Tibial nerve (tissue), 4 donors: Measurements from ENCODE around the gene AP3M1. TPM values are rescaled to one million over a fixed set of nuclear protein-coding genes. Genes with fewer than 3 reads are reported as not detected.

Experiments
- DNase-seq, 2 donors: peaks; one replicate each; pipeline ENCODE4 v3.0.0-alpha.2; 2019; ENCODE audit warnings: low spot score in 2 of 2
- H3K27ac ChIP-seq, 4 donors: fragments of 200-600 bp; sonication (generic) in 3 of 4; one replicate each; pipeline ENCODE4 v1.5.1; 2017 to 2019; ENCODE audit warnings: mild to moderate bottlenecking in 1 of 4
- H3K27me3 ChIP-seq, 2 donors: fragments of 200-600 bp; sonication (generic) in 1 of 2; one replicate each; pipeline versions ENCODE4 v1.5.1 to v1.6.0; 2017 to 2019
- H3K36me3 ChIP-seq, 3 donors: fragments of 200-600 bp; sonication (generic); one replicate each; pipeline ENCODE4 v1.5.1; 2018 to 2019
- H3K4me1 ChIP-seq, 4 donors: fragments of 200-600 bp; sonication (generic) in 3 of 4; one replicate each; pipeline ENCODE4 v1.5.1; 2017 to 2019
- H3K4me3 ChIP-seq, 4 donors: fragments of 200-600 bp; sonication (generic) in 3 of 4; one replicate each; pipeline ENCODE4 v1.5.1; 2017 to 2019; ENCODE audit warnings: mild to moderate bottlenecking in 1 of 4, moderate library complexity in 1 of 4
- H3K9me3 ChIP-seq, 4 donors: fragments of 200-600 bp; sonication (generic) in 3 of 4; one replicate each; pipeline ENCODE4 v1.5.1; 2017 to 2019
- EP300 ChIP-seq, 2 donors: sonication (generic); formaldehyde crosslinking; IDR thresholded peaks; one replicate each; pipeline ENCODE4 v1.6.1; 2017; ENCODE audit warnings: antibody characterized with exemption in 2 of 2, mild to moderate bottlenecking in 1 of 2
- POLR2A ChIP-seq, 2 donors: fragments of 450-650 bp; IDR thresholded peaks; one replicate each; pipeline ENCODE4 v1.6.1; 2017; ENCODE audit warnings: antibody characterized with exemption in 2 of 2, mild to moderate bottlenecking in 2 of 2, moderate library complexity in 2 of 2
- WGBS, 2 donors: methylation state at CpG; one replicate each; pipeline ENCODE4 v1.1.5; 2018; 5-methylcytosine and 5-hydroxymethylcytosine counted together
- total RNA-seq, 4 donors: library from RNA; depleted of rRNA; stranded (reverse); fragments of >200 nt; gene quantifications; one replicate each; pipeline ENCODE4 v1.1.0, GENCODE V29; 2016
- TF ChIP-seq, protein P1 (sequence below), 5 experiments: fragments of 200-600 bp in 3 of 5; fragments of 450-650 bp in 2 of 5; sonication (generic) in 3 of 5; IDR thresholded peaks; one replicate each; pipeline ENCODE4 v1.5.1; 2016 to 2019; ENCODE audit warnings: antibody characterized with exemption in 5 of 5, mild to moderate bottlenecking in 3 of 5, moderate library complexity in 2 of 5

AP3M1 gene
- total RNA-seq, 4 donors from 2014 or later = 15.3 to 20.9 (median 16.9) TPM

DNA sequence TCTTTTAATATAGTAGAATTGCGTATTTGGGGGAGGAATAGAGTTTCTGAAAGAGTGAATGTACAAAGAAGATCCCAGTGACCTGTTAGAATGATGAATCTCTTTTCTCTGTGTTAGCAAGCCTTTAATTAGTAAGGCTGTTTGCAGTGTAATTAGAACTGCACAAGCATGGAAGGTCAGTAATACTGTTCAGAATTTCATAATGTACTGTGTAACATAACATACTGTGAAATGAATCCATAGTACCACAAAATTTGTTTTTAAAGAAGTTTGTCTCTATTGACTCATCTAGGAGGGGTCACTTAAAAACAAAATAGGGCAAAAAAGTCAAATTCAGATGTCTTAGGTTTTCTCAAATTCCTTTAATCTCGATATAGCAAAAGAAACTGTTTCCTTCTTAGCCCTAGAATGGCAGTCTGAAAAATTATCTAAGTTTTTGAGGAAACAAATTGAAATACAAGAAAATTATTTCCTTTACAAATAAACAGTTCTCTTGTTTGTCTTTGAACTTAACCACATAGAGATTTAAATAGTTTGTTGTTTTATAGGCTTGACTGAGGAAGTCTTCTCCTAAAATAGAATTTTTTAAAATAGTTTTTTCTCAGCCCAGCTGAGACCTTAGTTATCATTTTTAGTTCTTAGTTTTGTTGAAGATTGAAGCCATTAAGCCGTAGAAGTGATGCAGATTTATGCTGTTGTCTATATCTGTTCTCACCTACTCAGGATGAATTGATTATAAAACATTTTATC is 12.9 kb upstream of the AP3M1 start:
- Histone ChIP-seq H3K27me3 (no peaks in the 10 kb centered on the region), H3K36me3 (no peaks in the 10 kb centered on the region), H3K27ac (peak overlapping the region in 2 of 4 donors; percentile 19 to 66), H3K4me1 (peaks cover 0 to 18% (median 2%) of the 10 kb centered on the region in 4 donors), H3K4me3 (no peak overlapping the region), H3K9me3 (no peaks in the 10 kb centered on the region)
- no peak for DNase-seq
- TF ChIP-seq POLR2A (IDR thresholded peaks at IDR 0.05) (no peak), EP300 (IDR thresholded peaks at IDR 0.05) (no peak)
- TF ChIP-seq, protein P1, sequence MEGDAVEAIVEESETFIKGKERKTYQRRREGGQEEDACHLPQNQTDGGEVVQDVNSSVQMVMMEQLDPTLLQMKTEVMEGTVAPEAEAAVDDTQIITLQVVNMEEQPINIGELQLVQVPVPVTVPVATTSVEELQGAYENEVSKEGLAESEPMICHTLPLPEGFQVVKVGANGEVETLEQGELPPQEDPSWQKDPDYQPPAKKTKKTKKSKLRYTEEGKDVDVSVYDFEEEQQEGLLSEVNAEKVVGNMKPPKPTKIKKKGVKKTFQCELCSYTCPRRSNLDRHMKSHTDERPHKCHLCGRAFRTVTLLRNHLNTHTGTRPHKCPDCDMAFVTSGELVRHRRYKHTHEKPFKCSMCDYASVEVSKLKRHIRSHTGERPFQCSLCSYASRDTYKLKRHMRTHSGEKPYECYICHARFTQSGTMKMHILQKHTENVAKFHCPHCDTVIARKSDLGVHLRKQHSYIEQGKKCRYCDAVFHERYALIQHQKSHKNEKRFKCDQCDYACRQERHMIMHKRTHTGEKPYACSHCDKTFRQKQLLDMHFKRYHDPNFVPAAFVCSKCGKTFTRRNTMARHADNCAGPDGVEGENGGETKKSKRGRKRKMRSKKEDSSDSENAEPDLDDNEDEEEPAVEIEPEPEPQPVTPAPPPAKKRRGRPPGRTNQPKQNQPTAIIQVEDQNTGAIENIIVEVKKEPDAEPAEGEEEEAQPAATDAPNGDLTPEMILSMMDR (IDR thresholded peaks at IDR 0.05) = no peak
- 53% methylated on average over 3 of the region's 3 CpGs for WGBS, 2 donors

DNA sequence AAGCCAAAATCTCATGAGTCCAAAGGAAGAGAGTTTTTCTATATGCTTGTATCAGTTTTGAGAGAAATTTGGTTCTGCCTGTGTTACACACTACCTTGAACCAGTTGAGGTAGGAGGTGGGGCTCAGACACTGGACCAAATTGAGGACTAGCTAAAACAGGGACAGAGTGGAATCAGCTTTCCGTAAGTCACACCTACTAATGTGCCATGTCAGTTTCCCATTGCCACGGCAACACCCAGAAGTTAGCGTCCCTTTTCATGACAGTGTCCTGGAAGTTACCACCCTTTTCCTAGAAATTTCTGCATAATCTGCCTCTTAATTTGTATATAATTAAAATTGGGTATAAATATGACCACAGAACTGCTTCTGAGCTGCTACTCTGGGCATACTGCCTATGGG is 9.4 kb upstream of the AP3M1 start:
- 94 to 100% methylated on average over 3 of the region's 3 CpGs for WGBS, 2 donors
- Histone ChIP-seq H3K27me3 (no peaks in the 10 kb centered on the region), H3K27ac (no peak overlapping the region), H3K36me3 (no peaks in the 10 kb centered on the region), H3K4me3 (no peak overlapping the region), H3K4me1 (peaks cover 0 to 19% (median 2%) of the 10 kb centered on the region in 4 donors), H3K9me3 (no peaks in the 10 kb centered on the region)
- TF ChIP-seq EP300 (IDR thresholded peaks at IDR 0.05) = no peak
- no peak for DNase-seq

DNA sequence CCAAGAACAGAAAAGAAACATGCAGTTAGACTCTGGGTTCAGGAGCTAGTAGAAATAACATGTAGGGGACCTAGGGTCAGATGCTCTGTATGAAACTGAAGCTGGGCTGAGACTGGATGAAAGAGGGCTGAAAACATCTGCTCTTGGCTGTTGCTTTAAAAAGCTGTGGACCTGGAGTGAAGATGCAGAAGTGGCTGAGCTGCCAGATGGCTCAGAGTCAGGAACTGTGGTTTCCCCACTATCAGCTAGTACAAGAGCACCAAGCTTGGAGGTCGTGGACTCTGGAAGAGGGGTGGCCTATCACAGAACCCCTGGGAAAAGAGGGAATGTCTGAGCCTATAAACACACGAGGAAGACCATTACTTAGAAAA is 6.3 kb upstream of the AP3M1 start:
- no peaks in the 10 kb centered on the region for H3K36me3 ChIP-seq
- WGBS, 2 donors = 31 to 33% methylated on average over 2 of the region's 2 CpGs
- no peaks in the 10 kb centered on the region for H3K27me3 ChIP-seq
- no peak overlapping the region for H3K4me3 ChIP-seq
- peak overlapping the region in 1 of 4 donors; percentile 10 for H3K27ac ChIP-seq
- DNase-seq = peak in 1 of 2 donors; percentile 45
- H3K4me1 ChIP-seq = peaks cover 3 to 27% (median 11%) of the 10 kb centered on the region in 4 donors
- H3K9me3 ChIP-seq = no peaks in the 10 kb centered on the region
- TF ChIP-seq EP300 (IDR thresholded peaks at IDR 0.05) (no peak), POLR2A (IDR thresholded peaks at IDR 0.05) (no peak)
- TF ChIP-seq, protein P1 (IDR thresholded peaks at IDR 0.05) = no peak

DNA sequence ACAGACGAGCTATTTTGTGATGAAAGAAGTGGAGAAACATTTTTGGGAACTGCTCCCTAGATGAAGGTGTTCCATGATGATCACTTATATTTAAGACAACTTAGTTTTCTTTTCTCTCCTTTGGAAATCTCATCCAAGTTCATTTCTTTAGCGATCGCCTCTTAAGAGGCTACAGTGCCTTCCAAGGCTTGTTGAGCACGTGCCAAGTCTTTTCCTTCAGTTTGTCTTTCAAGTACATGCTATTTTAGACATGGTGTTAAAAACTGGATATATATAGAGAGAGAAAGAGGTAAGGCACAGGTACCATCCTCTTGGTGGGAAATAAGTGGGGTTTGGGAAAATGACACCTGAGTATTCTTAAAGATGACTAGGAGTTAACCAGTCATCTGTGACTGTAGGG is 3.0 kb upstream of the AP3M1 start:
- no peak for DNase-seq
- H3K27ac ChIP-seq = peak overlapping the region in 2 of 4 donors; percentile 18 to 52
- H3K4me1 ChIP-seq = peaks cover 3 to 44% (median 20%) of the 10 kb centered on the region in 4 donors
- H3K27me3 ChIP-seq = no peaks in the 10 kb centered on the region
- TF ChIP-seq, protein P1 (IDR thresholded peaks at IDR 0.05) = no peak
- TF ChIP-seq POLR2A (IDR thresholded peaks at IDR 0.05) (no peak), EP300 (IDR thresholded peaks at IDR 0.05) (no peak)
- 64 to 71% methylated on average over 4 of the region's 4 CpGs for WGBS, 2 donors
- H3K4me3 ChIP-seq = no peak overlapping the region
- H3K36me3 ChIP-seq = no peaks in the 10 kb centered on the region
- no peaks in the 10 kb centered on the region for H3K9me3 ChIP-seq

DNA sequence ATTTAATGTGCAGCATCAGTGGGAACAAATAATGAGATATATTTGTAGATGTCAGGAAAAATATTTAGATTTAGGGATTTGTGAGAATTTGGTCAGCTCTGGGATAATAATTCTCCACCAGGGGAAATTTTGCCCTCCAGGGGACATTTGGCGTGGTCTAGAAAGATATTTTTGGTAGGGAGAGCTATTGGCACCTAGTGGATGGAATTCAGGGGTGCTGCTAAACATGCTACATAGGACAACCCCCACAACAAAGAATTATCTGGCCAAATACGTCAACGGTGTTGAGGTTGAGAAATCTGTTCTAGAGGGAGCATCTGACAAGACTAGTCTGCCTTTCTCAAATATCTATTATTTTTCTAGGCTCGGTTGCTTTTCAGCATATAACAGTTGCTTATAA is 2.5 kb upstream of the AP3M1 start:
- TF ChIP-seq POLR2A (IDR thresholded peaks at IDR 0.05) (no peak), EP300 (IDR thresholded peaks at IDR 0.05) (peak in 1 of 2 donors; percentile 36)
- TF ChIP-seq, protein P1 (IDR thresholded peaks at IDR 0.05) = peak in 4 of 5 experiments; percentile 18 to 53 (median 34)
- Histone ChIP-seq H3K36me3 (no peaks in the 10 kb centered on the region), H3K4me1 (peaks cover 3 to 50% (median 20%) of the 10 kb centered on the region in 4 donors), H3K4me3 (no peak overlapping the region), H3K27ac (peak overlapping the region in 2 of 4 donors; percentile 18 to 52), H3K27me3 (no peaks in the 10 kb centered on the region), H3K9me3 (no peaks in the 10 kb centered on the region)
- WGBS, 2 donors = 37 to 40% methylated on average over 4 of the region's 4 CpGs
- DNase-seq = peak in 1 of 2 donors; percentile 26
